Measurements from ENCODE around the gene RNASEH1. TPM values are rescaled to one million over a fixed set of nuclear protein-coding genes. Genes with fewer than 3 reads are reported as not detected.

The RNASEH1 gene
- total RNA-seq, 1 donor from 2014 or later: 18.6 TPM

GRCh38 chr2:3587021-3587420 is 28.9 kb upstream of the RNASEH1 start:
- peaks cover 18% of the 10 kb centered on the region for H3K4me1 ChIP-seq
- H3K27me3 ChIP-seq: no peaks in the 10 kb centered on the region
- no peak for TF ChIP-seq CTCF (IDR thresholded peaks at IDR 0.05)
- ATAC-seq: no peak
- H3K9me3 ChIP-seq: no peaks in the 10 kb centered on the region
- H3K27ac ChIP-seq: no peak overlapping the region
- H3K36me3 ChIP-seq: peaks cover 21% of the 10 kb centered on the region
- intact Hi-C loops (cut with DNase I): no loop called here
- H3K4me3 ChIP-seq: no peak overlapping the region
- DNase-seq: no peak

GRCh38 chr2:3586220-3586619 is 28.1 kb upstream of the RNASEH1 start:
- DNase-seq (no peak), ATAC-seq (no peak)
- TF ChIP-seq CTCF (IDR thresholded peaks at IDR 0.05): no peak
- peak overlapping the region; percentile 80 for H3K27ac ChIP-seq
- H3K36me3 ChIP-seq: peaks cover 29% of the 10 kb centered on the region
- H3K4me1 ChIP-seq: peaks cover 18% of the 10 kb centered on the region
- intact Hi-C loops (cut with DNase I): no loop called here
- no peaks in the 10 kb centered on the region for H3K27me3 ChIP-seq
- no peak overlapping the region for H3K4me3 ChIP-seq
- H3K9me3 ChIP-seq: no peaks in the 10 kb centered on the region

GRCh38 chr2:3585261-3586109 is 27.4 kb upstream of the RNASEH1 start:
- peaks cover 18% of the 10 kb centered on the region for H3K4me1 ChIP-seq
- H3K27ac ChIP-seq: peak overlapping the region; percentile 80
- no peak for DNase-seq
- H3K4me3 ChIP-seq: peak overlapping the region; percentile 23
- intact Hi-C loops (cut with DNase I): no loop called here
- peak; percentile 75 for ATAC-seq
- no peaks in the 10 kb centered on the region for H3K27me3 ChIP-seq
- peaks cover 36% of the 10 kb centered on the region for H3K36me3 ChIP-seq
- H3K9me3 ChIP-seq: no peaks in the 10 kb centered on the region
- no peak for TF ChIP-seq CTCF (IDR thresholded peaks at IDR 0.05)

- Histone ChIP-seq H3K9me3 (no peaks in the 10 kb centered on the region), H3K4me1 (peaks cover 20% of the 10 kb centered on the region), H3K27me3 (no peaks in the 10 kb centered on the region), H3K4me3 (peak overlapping the region; percentile 23), H3K27ac (peak overlapping the region; percentile 80), H3K36me3 (peaks cover 44% of the 10 kb centered on the region)
- no peak for DNase-seq
- no peak for ATAC-seq
- intact Hi-C loops (cut with DNase I): no loop called here
- TF ChIP-seq CTCF (IDR thresholded peaks at IDR 0.05): no peak
These were observed 26.6 kb upstream of the RNASEH1 start for GRCh38 chr2:3584608-3585260.

GRCh38 chr2:3584076-3584475 is 25.9 kb upstream of the RNASEH1 start:
- ATAC-seq (no peak), DNase-seq (no peak)
- intact Hi-C loops (cut with DNase I): no loop called here
- peaks cover 51% of the 10 kb centered on the region for H3K36me3 ChIP-seq
- no peaks in the 10 kb centered on the region for H3K9me3 ChIP-seq
- H3K4me1 ChIP-seq: peaks cover 24% of the 10 kb centered on the region
- no peak overlapping the region for H3K27ac ChIP-seq
- no peak for TF ChIP-seq CTCF (IDR thresholded peaks at IDR 0.05)
- H3K4me3 ChIP-seq: no peak overlapping the region
- no peaks in the 10 kb centered on the region for H3K27me3 ChIP-seq
